Nephron (organoid): ENCODE measurements around the gene MEN1.
"Not testable (repeated sequence)": the region's sequence is repeated elsewhere in the genome, so short reads cannot be mapped to it uniquely, and the experiment has no call there.

Experiments
- H3K27ac Mint-ChIP-seq, 3 experiments: 2 replicates each; pipeline ENCODE4 v1.8.0; 2020; ENCODE audit warnings: mixed read lengths in 3 of 3, mild to moderate bottlenecking in 2 of 3, moderate library complexity in 1 of 3
- H3K27me3 Mint-ChIP-seq: 2 replicates; pipeline ENCODE4 v1.8.0; 2021; ENCODE audit warnings: low read depth, mild to moderate bottlenecking, moderate library complexity, mixed read lengths
- H3K36me3 Mint-ChIP-seq: 2 replicates; pipeline ENCODE4 v1.8.0; 2020; ENCODE audit warnings: low read depth, mixed read lengths
- H3K4me1 Mint-ChIP-seq: 2 replicates; pipeline ENCODE4 v1.8.0; 2020; ENCODE audit warnings: mixed read lengths
- H3K4me3 Mint-ChIP-seq, 3 experiments: 2 replicates each; pipeline ENCODE4 v1.8.0; 2020; ENCODE audit warnings: mild to moderate bottlenecking in 3 of 3, mixed read lengths in 3 of 3, moderate library complexity in 2 of 3
- H3K9me3 Mint-ChIP-seq: 2 replicates; pipeline ENCODE4 v1.8.0; 2020; ENCODE audit warnings: mixed read lengths
- TF ChIP-seq, protein P1 (sequence below), 3 experiments: fragments of 200-600 bp; sonication (generic); IDR thresholded peaks; one replicate each; pipeline ENCODE4 v1.5.0; 2021; ENCODE audit warnings: antibody characterized with exemption in 3 of 3; ENCODE audit not compliant: unreplicated experiment in 3 of 3

The MEN1 gene

DNA sequence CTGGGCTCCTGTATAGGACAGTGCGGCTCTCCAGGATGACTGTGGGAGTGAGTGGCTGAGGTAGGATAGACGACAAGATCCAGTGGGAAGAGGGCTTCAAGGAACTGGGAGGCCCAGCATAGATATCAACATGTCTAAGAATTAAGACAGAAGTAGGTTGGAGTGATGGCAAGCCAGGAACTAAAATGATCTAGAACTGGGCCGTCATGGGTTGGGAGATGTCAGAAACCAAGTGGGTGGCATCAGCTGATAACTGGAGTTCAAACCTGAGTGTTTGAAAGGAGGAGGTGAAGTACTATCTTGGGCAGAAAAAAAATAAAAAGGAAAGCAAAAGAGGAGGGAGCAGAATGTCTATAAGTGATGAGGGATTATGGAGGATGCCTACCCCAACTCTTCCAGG lies 7.1 kb upstream of the MEN1 start:
- H3K27ac Mint-ChIP-seq = no peak overlapping the region
- no peaks in the 10 kb centered on the region for H3K9me3 Mint-ChIP-seq
- TF ChIP-seq, protein P1, sequence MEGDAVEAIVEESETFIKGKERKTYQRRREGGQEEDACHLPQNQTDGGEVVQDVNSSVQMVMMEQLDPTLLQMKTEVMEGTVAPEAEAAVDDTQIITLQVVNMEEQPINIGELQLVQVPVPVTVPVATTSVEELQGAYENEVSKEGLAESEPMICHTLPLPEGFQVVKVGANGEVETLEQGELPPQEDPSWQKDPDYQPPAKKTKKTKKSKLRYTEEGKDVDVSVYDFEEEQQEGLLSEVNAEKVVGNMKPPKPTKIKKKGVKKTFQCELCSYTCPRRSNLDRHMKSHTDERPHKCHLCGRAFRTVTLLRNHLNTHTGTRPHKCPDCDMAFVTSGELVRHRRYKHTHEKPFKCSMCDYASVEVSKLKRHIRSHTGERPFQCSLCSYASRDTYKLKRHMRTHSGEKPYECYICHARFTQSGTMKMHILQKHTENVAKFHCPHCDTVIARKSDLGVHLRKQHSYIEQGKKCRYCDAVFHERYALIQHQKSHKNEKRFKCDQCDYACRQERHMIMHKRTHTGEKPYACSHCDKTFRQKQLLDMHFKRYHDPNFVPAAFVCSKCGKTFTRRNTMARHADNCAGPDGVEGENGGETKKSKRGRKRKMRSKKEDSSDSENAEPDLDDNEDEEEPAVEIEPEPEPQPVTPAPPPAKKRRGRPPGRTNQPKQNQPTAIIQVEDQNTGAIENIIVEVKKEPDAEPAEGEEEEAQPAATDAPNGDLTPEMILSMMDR (IDR thresholded peaks at IDR 0.05; ENCODE audit: unreplicated experiment in 3 of 3) = no peak
- H3K27me3 Mint-ChIP-seq = no peaks in the 10 kb centered on the region
- no peaks in the 10 kb centered on the region for H3K36me3 Mint-ChIP-seq
- H3K4me3 Mint-ChIP-seq = no peak overlapping the region
- no peaks in the 10 kb centered on the region for H3K4me1 Mint-ChIP-seq

DNA sequence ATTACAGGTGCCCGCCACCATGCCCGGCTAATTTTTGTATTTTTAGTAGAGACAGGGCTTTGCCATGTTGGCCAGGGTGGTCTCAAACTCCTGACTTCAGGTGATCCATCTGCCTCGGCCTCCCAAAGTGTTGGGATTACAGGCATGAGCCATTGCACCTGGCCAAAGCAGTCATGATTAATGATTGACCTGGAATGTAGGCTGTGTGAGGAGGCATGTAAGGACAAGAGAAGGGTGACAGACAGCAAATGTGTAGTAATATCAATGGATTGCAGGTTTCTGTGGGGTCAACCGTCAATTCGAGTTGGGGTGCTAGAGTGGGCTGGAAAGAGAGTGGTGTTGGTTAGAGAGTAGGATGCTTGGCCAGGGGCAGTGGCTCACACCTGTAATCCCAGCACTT lies 5.1 kb upstream of the MEN1 start:
- H3K27me3 Mint-ChIP-seq, H3K9me3 Mint-ChIP-seq, H3K4me3 Mint-ChIP-seq, H3K36me3 Mint-ChIP-seq, H3K4me1 Mint-ChIP-seq, H3K27ac Mint-ChIP-seq: not testable (repeated sequence)

DNA sequence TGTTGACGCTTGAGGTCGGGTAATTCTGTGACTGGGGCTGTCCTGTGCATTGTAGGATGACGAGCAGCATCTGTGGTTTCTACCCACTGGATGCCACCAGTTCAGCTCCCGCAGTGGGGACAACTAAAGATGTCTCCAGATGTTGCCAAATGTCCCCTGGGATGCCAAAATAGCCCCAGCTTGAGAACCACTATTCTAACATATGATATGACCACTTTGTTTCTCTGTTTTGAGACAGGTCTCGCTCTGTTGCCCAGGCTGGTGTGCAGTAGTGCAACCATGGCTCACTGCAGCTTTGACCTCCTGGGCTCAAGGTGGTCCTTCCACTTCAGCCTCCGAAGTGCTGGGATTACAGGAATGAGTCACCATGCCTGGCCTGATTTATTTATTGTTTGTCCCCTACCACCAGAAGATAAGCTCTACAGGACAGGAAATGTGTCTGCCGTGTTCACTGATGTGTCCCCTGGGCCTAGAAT lies 4.4 kb upstream of the MEN1 start:
- Mint-ChIP-seq H3K4me3 (no peak overlapping the region), H3K27me3 (no peaks in the 10 kb centered on the region)
- TF ChIP-seq, protein P1 (IDR thresholded peaks at IDR 0.05; ENCODE audit: unreplicated experiment in 3 of 3) = no peak

DNA sequence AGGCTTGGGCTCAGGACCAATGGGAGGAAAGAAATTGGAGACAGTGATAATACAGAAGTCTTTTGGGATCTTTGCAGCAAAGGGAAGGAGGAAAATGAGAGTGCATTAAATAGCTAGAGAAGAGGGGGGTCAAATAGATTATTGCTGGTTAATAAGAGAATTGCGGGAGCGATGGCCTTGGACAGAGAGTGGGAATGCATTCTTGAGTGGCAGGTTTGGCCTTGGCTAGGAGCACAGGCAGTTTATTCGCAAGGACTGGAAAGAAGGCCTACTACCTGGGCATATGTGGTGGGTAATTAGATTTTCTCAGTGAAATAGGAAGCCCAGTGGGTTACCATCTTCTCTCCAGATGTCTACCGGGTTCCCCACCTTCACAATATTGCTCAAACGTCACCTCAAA lies 3.5 kb upstream of the MEN1 start:
- Mint-ChIP-seq H3K4me1 (peaks cover 14% of the 10 kb centered on the region), H3K27ac (no peak overlapping the region), H3K27me3 (no peaks in the 10 kb centered on the region), H3K4me3 (no peak overlapping the region), H3K9me3 (no peaks in the 10 kb centered on the region), H3K36me3 (no peaks in the 10 kb centered on the region)
- TF ChIP-seq, protein P1 (IDR thresholded peaks at IDR 0.05; ENCODE audit: unreplicated experiment in 3 of 3) = no peak

More for the DNA sequence above, 4.4 kb upstream of the MEN1 start:
- Mint-ChIP-seq H3K9me3 (no peaks in the 10 kb centered on the region), H3K27ac (no peak overlapping the region), H3K4me1 (peaks cover 7% of the 10 kb centered on the region), H3K36me3 (no peaks in the 10 kb centered on the region)

DNA sequence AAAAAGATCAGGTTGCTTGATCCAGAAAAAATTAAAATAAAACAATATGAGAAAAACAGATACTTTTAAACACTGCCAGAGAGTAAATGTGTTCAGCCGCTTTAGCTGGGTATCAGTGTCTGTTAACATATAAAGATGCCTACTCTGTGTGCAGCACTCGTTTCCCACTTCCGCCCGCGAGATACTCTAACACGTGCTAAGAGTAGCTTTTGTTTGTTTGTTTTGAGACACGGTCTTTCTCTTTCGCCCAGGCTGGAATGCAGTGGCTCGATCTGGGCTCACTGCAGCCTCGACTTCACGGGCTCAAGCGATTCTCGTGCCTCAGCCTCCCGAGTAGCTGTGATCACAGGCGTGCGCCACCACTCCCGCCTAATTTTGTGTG lies 531 bp upstream of the MEN1 start:
- Mint-ChIP-seq H3K27me3 (no peaks in the 10 kb centered on the region), H3K27ac (peak overlapping the region; percentile 34 to 89 (median 83)), H3K4me1 (peaks cover 17% of the 10 kb centered on the region), H3K36me3 (peaks cover 12% of the 10 kb centered on the region), H3K9me3 (no peaks in the 10 kb centered on the region), H3K4me3 (peak overlapping the region; percentile 95 to 99 (median 98))
- TF ChIP-seq, protein P1 (IDR thresholded peaks at IDR 0.05; ENCODE audit: unreplicated experiment in 3 of 3) = no peak

DNA sequence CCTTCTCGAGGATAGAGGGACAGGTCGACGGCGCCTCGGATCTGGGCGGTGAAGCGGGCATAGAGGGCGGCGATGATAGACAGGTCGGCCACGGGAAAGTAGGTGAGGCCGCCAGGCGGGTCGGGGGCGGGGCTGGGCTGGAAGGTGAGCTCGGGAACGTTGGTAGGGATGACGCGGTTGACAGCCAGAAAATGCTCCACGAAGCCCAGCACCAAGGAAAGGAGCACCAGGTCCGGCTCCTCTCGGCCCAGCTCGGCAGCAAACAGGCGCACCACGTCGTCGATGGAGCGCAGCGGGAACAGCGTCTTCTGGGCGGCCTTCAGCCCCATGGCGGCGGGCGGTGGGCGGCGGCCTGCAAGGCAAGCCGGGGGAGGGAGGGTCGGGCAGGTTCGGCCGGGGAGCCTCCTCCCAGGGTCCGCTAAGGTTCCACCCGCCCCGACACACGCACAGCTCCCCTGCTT lies 540 bp downstream of the MEN1 start:
- peaks cover 17% of the 10 kb centered on the region for H3K36me3 Mint-ChIP-seq
- peak overlapping the region; percentile 95 to 99 (median 98) for H3K4me3 Mint-ChIP-seq
- H3K27ac Mint-ChIP-seq = peak overlapping the region; percentile 34 to 58 (median 39)
- no peaks in the 10 kb centered on the region for H3K9me3 Mint-ChIP-seq
- TF ChIP-seq, protein P1 (IDR thresholded peaks at IDR 0.05; ENCODE audit: unreplicated experiment in 3 of 3) = no peak
- H3K4me1 Mint-ChIP-seq = peaks cover 17% of the 10 kb centered on the region
- H3K27me3 Mint-ChIP-seq = no peaks in the 10 kb centered on the region
